NCI-H2081 (cell line): ENCODE data around the gene MMRN1.
A peak's percentile ranks its signal among the peaks of the same experiment; 100 is the strongest.

Source experiments
- DNase-seq, 2 experiments: peaks; one replicate each; lab custom pipeline; 2025; lab: John Stamatoyannopoulos, UW

The MMRN1 gene

GRCh38 chr4:89997171-89997704 is 102.6 kb downstream of the MMRN1 start:
- DNase-seq, result no peak

- DNase-seq, result peak; percentile 74 to 90
Observed at GRCh38 chr4:89998469-89999011, 103.9 kb downstream of the MMRN1 start.

DNA sequence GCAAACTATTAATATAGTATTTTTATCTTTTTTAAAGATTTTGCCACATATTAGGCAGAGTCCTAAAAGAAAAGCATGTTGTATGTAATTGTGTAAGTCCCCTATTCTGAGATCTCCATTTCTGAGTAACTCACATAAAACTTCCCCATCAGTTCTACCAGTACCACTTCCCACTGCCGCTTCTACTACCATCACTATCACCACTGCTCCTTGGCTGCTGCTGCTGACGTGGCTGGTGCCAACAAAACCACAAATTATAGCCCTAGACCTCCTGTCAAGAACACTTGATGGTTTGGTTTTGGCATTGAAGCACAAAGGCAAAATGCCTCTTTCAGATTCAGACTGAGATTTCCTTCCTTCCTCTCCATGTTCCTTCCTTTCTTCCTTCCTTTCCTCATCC is 106.4 kb downstream of the MMRN1 start:
- peak in 1 of 2 experiments; percentile 1 for DNase-seq

DNA sequence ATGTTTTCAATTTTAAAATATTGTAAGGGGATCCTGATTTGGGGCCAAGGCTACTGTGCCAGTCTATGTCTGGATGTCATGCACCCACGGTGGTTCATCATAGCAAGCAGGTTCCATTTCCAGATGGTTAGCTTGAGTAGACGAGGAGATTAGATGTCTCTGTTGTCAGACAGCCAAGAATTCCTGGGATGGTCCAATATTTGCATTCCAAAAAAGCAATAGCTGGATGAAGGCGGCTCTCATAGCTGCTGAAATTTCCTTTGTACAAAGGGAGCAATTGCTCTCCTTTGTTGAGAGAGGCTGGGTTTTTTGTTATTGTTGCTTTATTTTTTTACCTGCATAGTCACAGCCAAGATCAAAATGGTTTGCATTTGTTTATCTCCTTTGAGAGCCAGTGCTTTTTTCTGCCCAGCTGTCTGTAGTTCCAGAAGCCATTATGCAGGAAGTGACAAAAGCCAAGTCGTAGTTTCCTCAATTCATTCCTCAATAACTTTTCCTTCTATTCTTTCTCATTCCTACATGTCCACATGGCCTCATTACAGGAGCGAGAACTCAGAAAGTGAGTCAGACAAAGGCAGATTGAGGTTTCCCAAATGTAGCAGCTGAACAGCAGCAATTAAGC is 107.9 kb downstream of the MMRN1 start:
- peak; percentile 8 to 44 for DNase-seq
